Pancreas (tissue), 10 donors: ENCODE results near the gene TBCCD1. TPM values are rescaled to one million over a fixed set of nuclear protein-coding genes. Genes with fewer than 3 reads are reported as not detected.
"Not testable (repeated sequence)": the region's sequence is repeated elsewhere in the genome, so short reads cannot be mapped to it uniquely, and the experiment has no call there.

Experiments used
- ATAC-seq, 4 donors: fragments of 200-7000 bp; cut with Tn5 transposase; one replicate each; pipeline versions ENCODE4 v1.8.0 to v1.9.1; 2020; ENCODE audit warnings: mild to moderate bottlenecking in 4 of 4, moderate library complexity in 4 of 4
- DNase-seq, 6 donors: peaks; one replicate each; pipeline ENCODE4 v3.0.0-alpha.2; 2020
- FAIRE-seq: peaks from 2 replicates; lab custom pipeline; 2012; peaks lifted over from hg19 to GRCh38; lab: Jason Lieb, UNC
- H3K27ac ChIP-seq, 4 donors: fragments of 200-600 bp; sonication (generic); 1 replicate in 3 of 4; 2 replicates in 1 of 4; pipeline versions ENCODE4 v1.5.0 to v1.8.0; 2020
- H3K27me3 ChIP-seq, 4 donors: fragments of 200-600 bp; one replicate each; pipeline ENCODE4 v1.8.0; 2021
- H3K36me3 ChIP-seq, 3 donors: fragments of 200-600 bp; sonication (generic) in 1 of 3; one replicate each; pipeline versions ENCODE4 v1.5.0 to v1.8.0; 2020 to 2021
- H3K4me1 ChIP-seq, 3 donors: fragments of 200-600 bp; one replicate each; pipeline ENCODE4 v1.8.0; 2021
- H3K4me3 ChIP-seq, 4 donors: fragments of 200-600 bp; sonication (generic) in 2 of 4; one replicate each; pipeline versions ENCODE4 v1.5.0 to v1.8.0; 2020 to 2021
- H3K9me3 ChIP-seq, 4 donors: fragments of 200-600 bp; one replicate each; pipeline ENCODE4 v1.8.0; 2021
- CTCF ChIP-seq, 4 donors: fragments of 200-600 bp; sonication (generic) in 3 of 4; IDR thresholded peaks; one replicate each; pipeline versions ENCODE4 v1.5.0 to v1.8.0; 2021; ENCODE audit warnings: antibody characterized with exemption in 4 of 4
- WGBS, 2 donors: extraction: QIAGEN DNeasy Blood & Tissue Kit; methylation state at CpG; one replicate each; pipeline ENCODE4 v1.1.7; 2013; 5-methylcytosine and 5-hydroxymethylcytosine counted together
- intact Hi-C, 3 donors: fragments of 100-400 bp; cut with DNase I; formaldehyde crosslinking; loops; one replicate each; pipeline versions ENCODE4 v1.11.1 to v1.14.2; 2022
- polyA plus RNA-seq, 2 donors: library from polyadenylated mRNA; stranded (reverse); fragments of 200-250 nt; gene quantifications; one replicate each; pipeline ENCODE4 v1.2.3, GENCODE V29; 2013
- total RNA-seq, 6 donors: library from RNA; stranded (reverse); fragmentation: NEBNext Ultra II Directional in 4 of 6; extraction: Animal tissue kit (Norgen Biotek cat#: 25700) in 4 of 6; gene quantifications; one replicate each; pipeline versions ENCODE4 v1.2.1 to v1.2.4, GENCODE V29; 2021 to 2023
- donor health status: healthy with polysubstance abuse.
- donor health status: DM: no; HTN: no; CAD: no; lungs with moderate emphysema.
- donor health status: DM: no; HTN: no; CAD: no.
- donor health status: control.
- donor health status: control.
- donor health status: Bipolar disorder and iron deficiency.
- donor health status: DM: yes; HTN: yes; CAD: no.
- donor health status: DM: no; HTN: no; CAD: no.
- donor health status: DM: no; HTN: no; CAD: no.
- donor health status: DM: yes; HTN: yes; CAD: no.

TBCCD1 gene
- total and polyA plus RNA-seq, 8 donors = 2.6 to 7.4 (median 5.1) TPM

GRCh38 chr3:186569779-186570095, 2.6 kb upstream of the TBCCD1 start:
- peaks cover 0 to 8% (median 3%) of the 10 kb centered on the region in 3 donors for H3K36me3 ChIP-seq
- TF ChIP-seq CTCF (IDR thresholded peaks at IDR 0.05) = no peak
- intact Hi-C loops = no loop called here
- no peaks in the 10 kb centered on the region for H3K27me3 ChIP-seq
- ATAC-seq = no peak
- peak overlapping the region; percentile 27 to 90 (median 56) for H3K4me3 ChIP-seq
- no peak for DNase-seq
- peak overlapping the region in 3 of 4 donors; percentile 50 to 91 (median 60) for H3K27ac ChIP-seq
- WGBS, 2 donors = 3 to 6% methylated on average over 7 of the region's 7 CpGs
- no peak for FAIRE-seq
- H3K9me3 ChIP-seq = no peaks in the 10 kb centered on the region
- H3K4me1 ChIP-seq = peaks cover 14 to 27% (median 23%) of the 10 kb centered on the region in 3 donors

- WGBS, 2 donors = 73 to 80% methylated on average over 11 of the region's 11 CpGs
- peak in 1 of 6 donors; percentile 23 for DNase-seq
- Histone ChIP-seq H3K4me3 (peak overlapping the region in 1 of 4 donors; percentile 90), H3K4me1 (peaks cover 11 to 24% (median 19%) of the 10 kb centered on the region in 3 donors)
- H3K27me3 ChIP-seq, H3K36me3 ChIP-seq, FAIRE-seq, ATAC-seq, H3K27ac ChIP-seq, intact Hi-C loops, H3K9me3 ChIP-seq: not testable (repeated sequence)
Observed at GRCh38 chr3:186569361-186569760, 2.2 kb upstream of the TBCCD1 start.

- intact Hi-C loops = no loop called here
- Histone ChIP-seq H3K36me3 (no peaks in the 10 kb centered on the region), H3K27me3 (no peaks in the 10 kb centered on the region), H3K4me1 (peaks cover 5 to 12% (median 5%) of the 10 kb centered on the region in 3 donors), H3K27ac (peak overlapping the region; percentile 56 to 85 (median 73)), H3K9me3 (no peaks in the 10 kb centered on the region), H3K4me3 (peak overlapping the region; percentile 58 to 95 (median 70))
- TF ChIP-seq CTCF (IDR thresholded peaks at IDR 0.05) = no peak
- FAIRE-seq (no peak), DNase-seq (no peak), ATAC-seq (peak in 3 of 4 donors; percentile 0 to 1 (median 1))
- 0% methylated on average over 14 of the region's 14 CpGs for WGBS, 2 donors
Observed at GRCh38 chr3:186566772-186567071, 417 bp downstream of the TBCCD1 start.

- Histone ChIP-seq H3K4me3 (no peak overlapping the region), H3K27me3 (no peaks in the 10 kb centered on the region), H3K27ac (no peak overlapping the region), H3K4me1 (peaks cover 0 to 8% (median 5%) of the 10 kb centered on the region in 3 donors), H3K9me3 (no peaks in the 10 kb centered on the region), H3K36me3 (no peaks in the 10 kb centered on the region)
- FAIRE-seq (no peak), DNase-seq (no peak), ATAC-seq (no peak)
- intact Hi-C loops = no loop called here
- TF ChIP-seq CTCF (IDR thresholded peaks at IDR 0.05) = no peak
Observed at GRCh38 chr3:186564586-186564985, 2.6 kb downstream of the TBCCD1 start.

- intact Hi-C loops = no loop called here
- FAIRE-seq = no peak
- peaks cover 0 to 47% (median 10%) of the 10 kb centered on the region in 3 donors for H3K36me3 ChIP-seq
- WGBS, 2 donors = 70 to 75% methylated on average over 5 of the region's 5 CpGs
- no peaks in the 10 kb centered on the region for H3K27me3 ChIP-seq
- H3K9me3 ChIP-seq = no peaks in the 10 kb centered on the region
- no peak for TF ChIP-seq CTCF (IDR thresholded peaks at IDR 0.05)
- H3K4me1 ChIP-seq = no peaks in the 10 kb centered on the region
- no peak overlapping the region for H3K27ac ChIP-seq
- no peak overlapping the region for H3K4me3 ChIP-seq
- ATAC-seq = no peak
- DNase-seq = no peak
Observed at GRCh38 chr3:186552408-186553031, 14.6 kb downstream of the TBCCD1 start.
